ENCODE measurements around the gene SKOR1.

SKOR1 gene

DNA sequence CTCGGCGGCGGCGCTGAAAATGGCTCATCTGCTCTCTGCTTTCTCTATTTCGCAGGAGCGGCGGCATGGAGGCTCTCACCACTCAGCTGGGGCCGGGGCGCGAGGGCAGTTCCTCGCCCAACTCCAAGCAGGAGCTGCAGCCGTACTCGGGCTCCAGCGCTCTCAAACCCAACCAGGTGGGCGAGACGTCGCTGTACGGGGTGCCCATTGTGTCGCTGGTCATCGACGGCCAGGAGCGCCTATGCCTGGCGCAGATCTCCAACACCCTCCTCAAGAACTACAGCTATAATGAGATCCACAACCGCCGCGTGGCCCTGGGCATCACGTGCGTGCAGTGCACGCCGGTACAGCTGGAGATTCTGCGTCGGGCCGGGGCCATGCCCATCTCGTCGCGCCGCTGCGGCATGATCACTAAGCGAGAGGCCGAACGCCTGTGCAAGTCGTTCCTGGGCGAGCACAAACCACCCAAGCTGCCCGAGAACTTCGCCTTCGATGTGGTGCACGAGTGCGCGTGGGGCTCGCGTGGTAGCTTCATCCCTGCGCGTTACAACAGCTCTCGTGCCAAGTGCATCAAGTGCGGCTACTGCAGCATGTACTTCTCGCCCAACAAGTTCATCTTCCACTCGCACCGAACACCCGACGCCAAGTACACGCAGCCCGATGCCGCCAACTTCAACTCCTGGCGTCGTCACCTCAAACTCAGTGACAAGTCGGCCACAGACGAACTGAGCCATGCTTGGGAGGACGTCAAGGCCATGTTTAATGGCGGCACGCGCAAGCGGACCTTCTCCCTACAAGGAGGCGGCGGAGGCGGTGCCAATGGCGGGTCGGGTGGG is 790 bp downstream of the SKOR1 start:
- no peak for DNase-seq (ENCODE audit: low read depth, low spot score)
- no peak overlapping the region for H3K4me3 ChIP-seq (ENCODE audit: low read depth, low read length)
- POLR2A ChIA-PET = no interaction called here

DNA sequence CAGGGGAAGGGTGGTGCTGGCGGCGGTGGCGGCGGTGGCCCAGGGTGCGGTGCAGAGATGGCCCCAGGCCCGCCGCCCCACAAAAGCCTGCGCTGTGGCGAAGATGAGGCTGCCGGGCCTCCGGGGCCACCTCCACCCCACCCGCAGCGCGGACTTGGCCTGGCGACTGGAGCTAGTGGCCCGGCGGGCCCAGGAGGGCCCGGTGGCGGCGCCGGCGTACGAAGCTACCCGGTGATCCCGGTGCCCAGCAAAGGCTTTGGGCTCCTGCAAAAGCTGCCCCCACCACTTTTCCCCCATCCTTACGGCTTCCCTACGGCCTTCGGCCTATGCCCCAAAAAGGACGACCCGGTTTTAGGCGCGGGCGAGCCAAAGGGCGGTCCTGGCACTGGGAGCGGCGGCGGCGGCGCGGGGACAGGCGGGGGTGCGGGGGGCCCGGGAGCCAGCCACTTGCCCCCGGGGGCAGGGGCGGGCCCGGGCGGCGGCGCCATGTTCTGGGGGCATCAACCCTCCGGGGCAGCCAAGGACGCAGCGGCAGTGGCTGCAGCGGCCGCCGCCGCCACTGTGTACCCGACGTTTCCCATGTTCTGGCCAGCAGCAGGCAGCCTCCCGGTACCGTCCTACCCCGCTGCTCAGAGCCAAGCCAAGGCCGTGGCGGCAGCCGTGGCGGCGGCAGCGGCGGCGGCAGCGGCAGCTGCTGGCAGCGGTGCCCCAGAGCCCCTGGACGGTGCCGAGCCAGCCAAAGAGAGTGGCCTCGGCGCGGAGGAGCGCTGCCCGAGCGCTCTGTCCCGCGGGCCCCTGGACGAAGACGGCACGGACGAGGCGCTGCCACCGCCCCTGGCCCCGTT is 1.6 kb downstream of the SKOR1 start:
- POLR2A ChIA-PET = no interaction called here
- no peak for DNase-seq (ENCODE audit: low read depth, low spot score)
- CTCF ChIA-PET = interaction anchor here (1.7 to 3.6 kb wide), 3 partner anchors 10 to 370 kb away, joined by 6 to 10 read pairs (median 6); no protein-coding TSS in a partner anchor
- no peak overlapping the region for H3K4me3 ChIP-seq (ENCODE audit: low read depth, low read length)
- TF ChIP-seq, protein P1, sequence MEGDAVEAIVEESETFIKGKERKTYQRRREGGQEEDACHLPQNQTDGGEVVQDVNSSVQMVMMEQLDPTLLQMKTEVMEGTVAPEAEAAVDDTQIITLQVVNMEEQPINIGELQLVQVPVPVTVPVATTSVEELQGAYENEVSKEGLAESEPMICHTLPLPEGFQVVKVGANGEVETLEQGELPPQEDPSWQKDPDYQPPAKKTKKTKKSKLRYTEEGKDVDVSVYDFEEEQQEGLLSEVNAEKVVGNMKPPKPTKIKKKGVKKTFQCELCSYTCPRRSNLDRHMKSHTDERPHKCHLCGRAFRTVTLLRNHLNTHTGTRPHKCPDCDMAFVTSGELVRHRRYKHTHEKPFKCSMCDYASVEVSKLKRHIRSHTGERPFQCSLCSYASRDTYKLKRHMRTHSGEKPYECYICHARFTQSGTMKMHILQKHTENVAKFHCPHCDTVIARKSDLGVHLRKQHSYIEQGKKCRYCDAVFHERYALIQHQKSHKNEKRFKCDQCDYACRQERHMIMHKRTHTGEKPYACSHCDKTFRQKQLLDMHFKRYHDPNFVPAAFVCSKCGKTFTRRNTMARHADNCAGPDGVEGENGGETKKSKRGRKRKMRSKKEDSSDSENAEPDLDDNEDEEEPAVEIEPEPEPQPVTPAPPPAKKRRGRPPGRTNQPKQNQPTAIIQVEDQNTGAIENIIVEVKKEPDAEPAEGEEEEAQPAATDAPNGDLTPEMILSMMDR (IDR thresholded peaks at IDR 0.05; ENCODE audit: insufficient read depth, low read length, missing control alignments) = no peak

More for the DNA sequence above, 790 bp downstream of the SKOR1 start:
- TF ChIP-seq, protein P1 (IDR thresholded peaks at IDR 0.05; ENCODE audit: insufficient read depth, low read length, missing control alignments) = no peak
- CTCF ChIA-PET = interaction anchor here (0.5 to 2.2 kb wide), 2 partner anchors 11 to 63 kb away, joined by 4 to 6 read pairs; no protein-coding TSS in a partner anchor

DNA sequence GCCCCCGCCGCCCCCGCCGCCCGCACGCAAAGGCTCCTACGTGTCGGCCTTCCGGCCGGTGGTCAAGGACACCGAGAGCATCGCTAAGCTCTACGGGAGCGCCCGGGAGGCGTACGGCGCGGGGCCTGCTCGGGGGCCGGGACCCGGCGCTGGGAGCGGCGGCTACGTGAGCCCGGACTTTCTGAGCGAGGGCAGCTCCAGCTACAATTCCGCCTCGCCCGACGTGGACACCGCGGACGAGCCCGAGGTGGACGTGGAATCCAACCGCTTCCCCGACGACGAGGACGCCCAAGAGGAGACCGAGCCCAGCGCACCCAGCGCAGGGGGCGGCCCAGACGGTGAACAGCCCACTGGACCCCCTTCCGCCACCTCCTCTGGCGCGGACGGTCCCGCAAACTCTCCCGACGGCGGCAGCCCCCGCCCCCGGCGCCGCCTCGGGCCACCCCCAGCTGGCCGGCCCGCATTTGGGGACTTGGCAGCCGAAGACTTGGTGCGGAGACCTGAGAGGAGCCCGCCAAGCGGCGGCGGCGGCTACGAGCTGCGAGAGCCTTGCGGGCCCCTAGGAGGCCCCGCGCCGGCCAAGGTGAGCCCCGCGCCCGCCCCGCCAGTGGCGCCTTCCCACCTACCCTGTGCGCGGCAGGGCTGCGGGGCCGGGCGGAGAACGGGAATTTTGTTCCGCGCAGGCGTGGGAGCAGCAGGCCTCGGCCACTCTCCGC is 2.4 kb downstream of the SKOR1 start:
- ChIA-PET CTCF (interaction anchor here (1.7 to 3.6 kb wide), 3 partner anchors 10 to 371 kb away, joined by 6 to 10 read pairs (median 6); no protein-coding TSS in a partner anchor), POLR2A (no interaction called here)
- H3K4me3 ChIP-seq (ENCODE audit: low read depth, low read length) = no peak overlapping the region

DNA sequence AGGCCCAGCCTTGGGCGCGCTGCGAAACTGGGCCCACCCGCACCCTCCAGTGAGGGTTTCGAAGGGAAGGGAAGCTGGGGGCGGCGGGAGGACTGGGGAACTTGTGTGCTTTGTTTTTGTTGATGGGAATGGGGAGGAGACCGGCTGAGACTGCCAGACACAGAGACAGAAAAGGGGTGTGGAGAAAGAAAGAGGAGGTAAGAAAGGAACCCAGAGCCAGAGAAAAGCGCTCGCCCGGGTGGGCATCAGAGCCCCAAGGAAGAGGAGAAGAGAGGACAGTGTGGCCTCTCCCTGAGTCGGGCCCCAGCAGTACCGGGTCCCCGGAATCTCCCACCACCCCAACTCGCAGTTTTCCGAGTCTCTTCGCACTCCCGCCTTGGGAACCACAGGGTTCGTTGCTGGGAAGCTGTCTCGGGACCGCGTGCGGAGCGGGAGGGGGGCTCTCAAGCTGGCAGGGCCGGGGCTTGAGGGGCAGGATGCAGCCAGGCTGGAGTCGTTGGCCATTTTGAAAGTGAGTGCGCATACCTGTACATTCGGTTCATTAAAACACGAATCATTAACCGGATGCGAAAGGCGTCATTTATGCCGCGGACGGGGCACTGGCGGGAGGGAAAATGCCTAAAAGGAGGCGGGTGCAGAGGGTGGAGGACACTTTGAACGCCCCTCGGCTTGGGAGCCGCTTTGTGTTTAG is 3.1 kb downstream of the SKOR1 start:
- CTCF ChIA-PET = interaction anchor here (1.7 to 3.6 kb wide), 2 partner anchors 327 to 371 kb away, joined by 6 to 10 read pairs; no protein-coding TSS in a partner anchor
- TF ChIP-seq, protein P1 (IDR thresholded peaks at IDR 0.05; ENCODE audit: insufficient read depth, low read length, missing control alignments) = no peak

More for the DNA sequence above, 2.4 kb downstream of the SKOR1 start:
- DNase-seq (ENCODE audit: low read depth, low spot score) = no peak
- TF ChIP-seq, protein P1 (IDR thresholded peaks at IDR 0.05; ENCODE audit: insufficient read depth, low read length, missing control alignments) = no peak

DNA sequence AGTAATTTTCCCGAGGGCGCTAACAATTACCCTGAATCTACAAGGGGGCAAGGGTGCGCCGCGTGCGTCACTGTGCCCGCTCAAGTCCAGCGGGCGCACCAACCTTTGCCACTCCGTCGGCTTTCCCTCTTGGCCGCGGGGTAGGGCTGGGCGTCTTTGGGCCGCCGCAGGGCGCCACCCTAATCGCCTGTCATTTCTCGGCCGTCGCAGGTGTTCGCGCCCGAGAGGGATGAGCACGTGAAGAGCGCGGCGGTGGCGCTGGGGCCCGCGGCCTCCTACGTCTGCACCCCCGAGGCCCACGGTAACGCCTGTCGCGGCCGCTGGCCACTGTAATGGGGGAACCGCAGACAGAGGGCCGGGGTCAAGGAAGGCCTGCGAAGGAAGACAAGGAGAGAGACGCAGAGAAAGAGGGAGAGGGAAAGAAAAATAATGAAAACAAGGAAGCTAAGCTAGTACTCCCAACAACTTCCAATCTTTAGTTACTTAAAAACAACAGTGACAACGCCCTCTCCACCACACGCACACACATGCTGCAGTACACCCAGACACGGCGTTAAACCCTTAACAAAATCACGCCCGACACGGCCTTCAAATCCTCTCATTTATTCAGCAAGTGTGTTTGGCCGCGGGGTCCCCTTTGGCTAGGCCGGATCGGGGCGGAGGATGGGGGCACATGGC is 3.8 kb downstream of the SKOR1 start:
- no peak for DNase-seq (ENCODE audit: low read depth, low spot score)
- H3K4me3 ChIP-seq (ENCODE audit: low read depth, low read length) = no peak overlapping the region
- CTCF ChIA-PET = interaction anchor here (3.6 kb wide), 1 partner anchor 372 kb away, joined by 10 read pairs; no protein-coding TSS in a partner anchor
- POLR2A ChIA-PET = no interaction called here
- TF ChIP-seq, protein P1 (IDR thresholded peaks at IDR 0.05; ENCODE audit: insufficient read depth, low read length, missing control alignments) = no peak

More for the DNA sequence above, 3.1 kb downstream of the SKOR1 start:
- POLR2A ChIA-PET = no interaction called here
- no peak overlapping the region for H3K4me3 ChIP-seq (ENCODE audit: low read depth, low read length)
- no peak for DNase-seq (ENCODE audit: low read depth, low spot score)
